Upper lobe of left lung (tissue), 6 donors: ENCODE data around the gene ZSWIM6. TPM values are rescaled to one million over a fixed set of nuclear protein-coding genes. Genes with fewer than 3 reads are reported as not detected.

Experiments
- ATAC-seq, 2 donors: fragments of 200-7000 bp; cut with Tn5 transposase; one replicate each; pipeline ENCODE4 v1.9.1; 2022; ENCODE audit warnings: mild to moderate bottlenecking in 2 of 2, moderate library complexity in 2 of 2; ENCODE audit not compliant: low FRiP score in 2 of 2
- DNase-seq, 2 donors: peaks; one replicate each; pipeline ENCODE4 v3.0.0-alpha.2; 2019 to 2020
- H3K27ac ChIP-seq, 4 donors: fragments of 200-600 bp; sonication (generic); one replicate each; pipeline ENCODE4 v1.5.1; 2016 to 2019
- H3K27me3 ChIP-seq, 4 donors: fragments of 200-600 bp; sonication (generic); one replicate each; pipeline ENCODE4 v1.5.1; 2017 to 2019
- H3K36me3 ChIP-seq, 4 donors: fragments of 200-600 bp; sonication (generic); one replicate each; pipeline ENCODE4 v1.5.1; 2016 to 2019
- H3K4me1 ChIP-seq, 4 donors: fragments of 200-600 bp; sonication (generic); one replicate each; pipeline ENCODE4 v1.5.1; 2018 to 2019
- H3K4me3 ChIP-seq, 4 donors: fragments of 200-600 bp; sonication (generic); one replicate each; pipeline ENCODE4 v1.5.1; 2017 to 2019; ENCODE audit warnings: mild to moderate bottlenecking in 2 of 4, moderate library complexity in 1 of 4
- H3K9me3 ChIP-seq, 4 donors: fragments of 200-600 bp; sonication (generic); one replicate each; pipeline ENCODE4 v1.5.1; 2018 to 2019
- CTCF ChIP-seq, 6 experiments: fragments of 450-650 bp in 4 of 6; fragments of 200-600 bp in 2 of 6; sonication (generic) in 2 of 6; IDR thresholded peaks; one replicate each; pipeline ENCODE4 v1.5.1; 2016 to 2019; ENCODE audit warnings: antibody characterized with exemption in 6 of 6
- EP300 ChIP-seq, 4 donors: sonication (generic); formaldehyde crosslinking; IDR thresholded peaks; one replicate each; pipeline ENCODE4 v1.5.1; 2017; ENCODE audit warnings: antibody characterized with exemption in 4 of 4, control low read depth in 2 of 4
- POLR2A ChIP-seq, 4 donors: fragments of 450-650 bp; IDR thresholded peaks; one replicate each; pipeline ENCODE4 v1.5.1; 2016 to 2017; ENCODE audit warnings: antibody characterized with exemption in 4 of 4, mild to moderate bottlenecking in 2 of 4
- POLR2AphosphoS5 ChIP-seq, 2 donors: sonication (generic); formaldehyde crosslinking; IDR thresholded peaks; one replicate each; pipeline ENCODE4 v1.5.1; 2017; ENCODE audit warnings: antibody characterized with exemption in 2 of 2
- WGBS, 2 donors: methylation state at CpG; one replicate each; pipeline ENCODE4 v1.1.5; 2017 to 2018; 5-methylcytosine and 5-hydroxymethylcytosine counted together
- total RNA-seq, 6 donors: library from RNA; depleted of rRNA in 4 of 6; stranded (reverse); fragments of >200 nt in 4 of 6; gene quantifications; one replicate each; pipeline versions ENCODE4 v1.1.0 to v1.2.1, GENCODE V29; 2016 to 2021
- donor health status: DM: no; HTN: no; CAD: no; lungs with moderate emphysema.
- donor health status: DM: no; HTN: yes; CAD: no; lungs with severe emphysema.

The ZSWIM6 gene
- total RNA-seq, 6 donors from 2014 or later: 10.5 to 22.3 (median 15.7) TPM

GRCh38 chr5:61519728-61520277 lies 187.7 kb downstream of the ZSWIM6 start:
- WGBS, 2 donors: 68 to 73% methylated on average over 7 of the region's 7 CpGs
- H3K4me1 ChIP-seq: peaks cover 0 to 5% (median 0%) of the 10 kb centered on the region in 4 donors
- no peak overlapping the region for H3K4me3 ChIP-seq
- DNase-seq: no peak
- ATAC-seq: no peak
- H3K27me3 ChIP-seq: no peaks in the 10 kb centered on the region
- peaks cover 0 to under 1% (median 0%) of the 10 kb centered on the region in 4 donors for H3K36me3 ChIP-seq
- no peak overlapping the region for H3K27ac ChIP-seq
- no peaks in the 10 kb centered on the region for H3K9me3 ChIP-seq
- TF ChIP-seq CTCF (IDR thresholded peaks at IDR 0.05) (no peak), EP300 (IDR thresholded peaks at IDR 0.05) (no peak), POLR2AphosphoS5 (IDR thresholded peaks at IDR 0.05) (no peak), POLR2A (IDR thresholded peaks at IDR 0.05) (no peak)

GRCh38 chr5:61523073-61523472 lies 191.0 kb downstream of the ZSWIM6 start:
- H3K27me3 ChIP-seq: no peaks in the 10 kb centered on the region
- no peaks in the 10 kb centered on the region for H3K9me3 ChIP-seq
- no peak overlapping the region for H3K27ac ChIP-seq
- 85 to 91% methylated on average over 2 of the region's 2 CpGs for WGBS, 2 donors
- no peak overlapping the region for H3K4me3 ChIP-seq
- H3K4me1 ChIP-seq: peaks cover 0 to 7% (median 0%) of the 10 kb centered on the region in 4 donors
- ATAC-seq: no peak
- TF ChIP-seq CTCF (IDR thresholded peaks at IDR 0.05) (no peak), POLR2A (IDR thresholded peaks at IDR 0.05) (no peak)
- peaks cover 0 to 22% (median 10%) of the 10 kb centered on the region in 4 donors for H3K36me3 ChIP-seq
- no peak for DNase-seq

- H3K27ac ChIP-seq: no peak overlapping the region
- no peaks in the 10 kb centered on the region for H3K9me3 ChIP-seq
- no peak overlapping the region for H3K4me3 ChIP-seq
- H3K36me3 ChIP-seq: peaks cover 0 to 24% (median 10%) of the 10 kb centered on the region in 4 donors
- no peaks in the 10 kb centered on the region for H3K27me3 ChIP-seq
- ATAC-seq (no peak), DNase-seq (no peak)
- TF ChIP-seq POLR2A (IDR thresholded peaks at IDR 0.05): no peak
- TF ChIP-seq CTCF (IDR thresholded peaks at IDR 0.05): no peak
- no peak for TF ChIP-seq POLR2AphosphoS5 (IDR thresholded peaks at IDR 0.05)
- no peak for TF ChIP-seq EP300 (IDR thresholded peaks at IDR 0.05)
- 77 to 85% methylated on average over 3 of the region's 3 CpGs for WGBS, 2 donors
- H3K4me1 ChIP-seq: peaks cover 0 to 7% (median 0%) of the 10 kb centered on the region in 4 donors
Observed at GRCh38 chr5:61523997-61524396, 191.9 kb downstream of the ZSWIM6 start.

- Histone ChIP-seq H3K4me1 (peaks cover 0 to 2% (median 0%) of the 10 kb centered on the region in 4 donors), H3K36me3 (peaks cover 0 to 41% (median 12%) of the 10 kb centered on the region in 4 donors), H3K27ac (no peak overlapping the region), H3K4me3 (no peak overlapping the region), H3K9me3 (no peaks in the 10 kb centered on the region), H3K27me3 (no peaks in the 10 kb centered on the region)
- ATAC-seq (peak in 1 of 2 donors; percentile 55), DNase-seq (no peak)
- 77 to 79% methylated on average over 12 of the region's 12 CpGs for WGBS, 2 donors
- TF ChIP-seq EP300 (IDR thresholded peaks at IDR 0.05) (no peak), POLR2A (IDR thresholded peaks at IDR 0.05) (no peak), CTCF (IDR thresholded peaks at IDR 0.05) (no peak), POLR2AphosphoS5 (IDR thresholded peaks at IDR 0.05) (no peak)
Observed at GRCh38 chr5:61525512-61526206, 193.6 kb downstream of the ZSWIM6 start.

DNA sequence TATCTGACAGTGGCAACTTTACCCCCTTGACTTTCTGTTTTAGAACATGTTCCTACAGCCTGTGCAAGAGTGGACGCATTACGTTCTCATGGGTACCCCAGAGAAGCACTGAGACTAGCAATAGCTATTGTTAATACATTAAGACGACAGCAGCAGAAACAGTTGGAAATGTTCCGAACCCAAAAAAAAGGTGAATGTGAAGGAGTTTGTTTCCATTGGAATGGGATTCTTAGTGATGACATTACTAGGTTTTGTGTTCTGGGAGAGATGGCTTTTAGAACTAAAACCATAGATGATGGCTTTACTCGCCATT lies 194.1 kb downstream of the ZSWIM6 start:
- H3K4me1 ChIP-seq: peaks cover 0 to 2% (median 0%) of the 10 kb centered on the region in 4 donors
- no peak overlapping the region for H3K4me3 ChIP-seq
- ATAC-seq (no peak), DNase-seq (no peak)
- TF ChIP-seq CTCF (IDR thresholded peaks at IDR 0.05): no peak
- TF ChIP-seq POLR2A (IDR thresholded peaks at IDR 0.05): no peak
- WGBS, 2 donors: 94 to 95% methylated on average over 5 of the region's 5 CpGs
- H3K36me3 ChIP-seq: peaks cover 0 to 44% (median 12%) of the 10 kb centered on the region in 4 donors
- no peaks in the 10 kb centered on the region for H3K9me3 ChIP-seq
- H3K27me3 ChIP-seq: no peaks in the 10 kb centered on the region
- no peak overlapping the region for H3K27ac ChIP-seq
